Measurements from ENCODE around the gene BSG. TPM values are rescaled to one million over a fixed set of nuclear protein-coding genes. Genes with fewer than 3 reads are reported as not detected.

Gene BSG
- total RNA-seq, 1 experiment from 2014 or later: 354 TPM

DNA sequence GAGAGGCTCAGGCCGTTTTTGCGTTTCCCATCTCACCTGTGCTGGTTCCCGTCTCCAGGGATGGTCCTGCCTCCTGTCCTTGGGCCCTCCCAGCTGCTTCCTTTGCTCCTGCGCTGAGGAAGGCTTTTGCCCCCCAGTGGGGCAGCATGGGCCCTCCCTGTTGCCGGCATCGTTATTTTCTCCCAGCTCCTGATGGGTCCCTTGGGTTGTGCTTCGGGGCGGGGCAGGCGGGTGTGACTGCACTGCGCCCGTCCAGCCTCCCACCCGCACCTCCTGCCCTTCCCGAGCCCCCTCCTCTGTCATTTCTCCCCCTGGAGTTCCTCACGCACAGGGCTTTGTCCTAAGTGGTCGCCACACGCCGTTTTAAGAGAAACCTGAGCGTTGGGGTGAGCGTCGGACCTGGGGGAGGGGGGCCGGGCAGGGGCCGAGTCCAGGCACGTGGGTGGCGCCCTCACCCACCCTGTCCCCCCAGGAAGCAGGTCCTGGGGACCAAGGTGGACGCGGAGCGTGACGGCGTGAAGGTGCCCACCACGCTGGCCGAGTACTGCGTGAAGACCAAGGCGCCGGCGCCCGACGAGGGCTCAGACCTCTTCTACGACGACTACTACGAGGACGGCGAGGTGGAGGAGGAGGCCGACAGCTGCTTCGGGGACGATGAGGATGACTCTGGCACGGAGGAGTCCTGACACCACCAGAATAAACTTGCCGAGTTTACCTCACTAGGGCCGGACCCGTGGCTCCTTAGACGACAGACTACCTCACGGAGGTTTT is 31.3 kb upstream of the BSG start:
- H3K4me3 Mint-ChIP-seq (ENCODE audit: low read depth, unreplicated experiment): no peak overlapping the region
- H3K36me3 Mint-ChIP-seq (ENCODE audit: insufficient read depth, unreplicated experiment): peaks cover 20% of the 10 kb centered on the region
- TF ChIP-seq CTCF (IDR thresholded peaks at IDR 0.05; ENCODE audit: unreplicated experiment): no peak
- no TSS peak for BruUV-seq (replicated peaks)
- DNase-seq: no peak
- no peaks in the 10 kb centered on the region for H3K4me1 Mint-ChIP-seq (ENCODE audit: low read depth, unreplicated experiment)
- intact Hi-C loops (cut with micrococcal nuclease; ENCODE audit: unreplicated experiment): no loop called here
- no peak overlapping the region for H3K27ac Mint-ChIP-seq (ENCODE audit: unreplicated experiment)
- CTCF ChIA-PET: no interaction called here
- H3K27me3 Mint-ChIP-seq (ENCODE audit: unreplicated experiment): peaks cover 12% of the 10 kb centered on the region
- no peaks in the 10 kb centered on the region for H3K9me3 Mint-ChIP-seq (ENCODE audit: low read depth, unreplicated experiment)

- no peak for TF ChIP-seq CTCF (IDR thresholded peaks at IDR 0.05; ENCODE audit: unreplicated experiment)
- Mint-ChIP-seq H3K4me3 (ENCODE audit: low read depth, unreplicated experiment) (no peak overlapping the region), H3K27ac (ENCODE audit: unreplicated experiment) (no peak overlapping the region), H3K36me3 (ENCODE audit: insufficient read depth, unreplicated experiment) (peaks cover 16% of the 10 kb centered on the region), H3K9me3 (ENCODE audit: low read depth, unreplicated experiment) (no peaks in the 10 kb centered on the region), H3K4me1 (ENCODE audit: low read depth, unreplicated experiment) (no peaks in the 10 kb centered on the region), H3K27me3 (ENCODE audit: unreplicated experiment) (peaks cover 12% of the 10 kb centered on the region)
- intact Hi-C loops (cut with micrococcal nuclease; ENCODE audit: unreplicated experiment): no loop called here
- no TSS peak for BruUV-seq (replicated peaks)
- DNase-seq: no peak
- CTCF ChIA-PET: no interaction called here
Observed at GRCh38 chr19:541699-542098, 30.7 kb upstream of the BSG start.

DNA sequence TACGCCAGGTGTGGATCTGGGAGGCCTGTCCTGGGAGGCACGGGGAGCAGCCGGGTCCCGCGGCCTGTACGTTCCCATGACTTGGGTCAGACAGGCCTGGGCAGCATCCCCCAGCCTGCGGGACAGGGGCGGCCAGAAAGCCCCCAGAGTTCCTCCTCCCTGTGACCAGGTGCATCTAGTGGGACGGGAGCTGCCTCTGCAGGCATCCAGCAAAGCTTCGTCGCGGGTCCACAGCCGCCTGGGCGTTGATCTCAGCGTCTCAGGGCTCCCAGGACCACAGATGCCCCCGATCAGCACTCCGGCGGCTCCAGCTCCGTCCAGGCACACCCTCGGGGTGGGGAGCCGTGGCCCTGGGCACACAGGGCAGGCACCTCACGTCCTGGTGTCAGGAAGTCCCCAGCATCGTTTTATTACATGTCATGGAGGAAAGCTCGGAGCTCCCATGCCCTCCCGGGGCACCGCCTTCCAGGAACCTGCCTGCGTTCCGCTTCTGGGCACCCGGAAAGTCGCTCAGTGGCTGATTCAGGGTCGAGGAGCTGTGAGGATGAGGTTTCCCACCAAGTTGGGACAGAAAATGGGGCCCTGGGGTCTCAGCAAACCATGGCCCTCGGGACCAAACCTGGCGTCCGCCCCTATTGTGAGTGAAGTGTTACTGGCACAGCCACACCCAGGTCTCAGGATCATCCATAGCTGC is 30.1 kb upstream of the BSG start:
- no peak overlapping the region for H3K27ac Mint-ChIP-seq (ENCODE audit: unreplicated experiment)
- no peaks in the 10 kb centered on the region for H3K9me3 Mint-ChIP-seq (ENCODE audit: low read depth, unreplicated experiment)
- CTCF ChIA-PET: no interaction called here

GRCh38 chr19:543910-544608 is 28.3 kb upstream of the BSG start, which contains the start of gene GZMM:
Gene GZMM, plus strand, starts transcription at chr19:544053. Its CDS starts 19 bp downstream, at chr19:544072.
- intact Hi-C loops (cut with micrococcal nuclease; ENCODE audit: unreplicated experiment): no loop called here
- no peak within 1 kb of the TSS for H3K27ac Mint-ChIP-seq (ENCODE audit: unreplicated experiment)
- H3K4me1 Mint-ChIP-seq (ENCODE audit: low read depth, unreplicated experiment): no peaks in the 10 kb centered on the region
- DNase-seq: no peak
- H3K9me3 Mint-ChIP-seq (ENCODE audit: low read depth, unreplicated experiment): no peaks in the 10 kb centered on the region
- CTCF ChIA-PET: no interaction called here
- no peak within 1 kb of the TSS for H3K4me3 Mint-ChIP-seq (ENCODE audit: low read depth, unreplicated experiment)
- no TSS peak for BruUV-seq (replicated peaks)
- H3K27me3 Mint-ChIP-seq (ENCODE audit: unreplicated experiment): peaks cover 12% of the 10 kb centered on the region
- H3K36me3 Mint-ChIP-seq (ENCODE audit: insufficient read depth, unreplicated experiment): peaks cover 5% of the 10 kb centered on the region
- TF ChIP-seq CTCF (IDR thresholded peaks at IDR 0.05; ENCODE audit: unreplicated experiment): no peak

More for the DNA sequence above, 30.1 kb upstream of the BSG start:
- DNase-seq: no peak
- Mint-ChIP-seq H3K27me3 (ENCODE audit: unreplicated experiment) (peaks cover 12% of the 10 kb centered on the region), H3K36me3 (ENCODE audit: insufficient read depth, unreplicated experiment) (peaks cover 16% of the 10 kb centered on the region), H3K4me3 (ENCODE audit: low read depth, unreplicated experiment) (no peak overlapping the region), H3K4me1 (ENCODE audit: low read depth, unreplicated experiment) (no peaks in the 10 kb centered on the region)
- BruUV-seq (replicated peaks): no TSS peak
- no peak for TF ChIP-seq CTCF (IDR thresholded peaks at IDR 0.05; ENCODE audit: unreplicated experiment)
- intact Hi-C loops (cut with micrococcal nuclease; ENCODE audit: unreplicated experiment): no loop called here

All from Calu3 (cell line).